Panc1 (cell line): ENCODE measurements around the gene KIF26A. TPM values are rescaled to one million over a fixed set of nuclear protein-coding genes. Genes with fewer than 3 reads are reported as not detected.

ENCODE experiments used
- ATAC-seq: fragments of 200-7000 bp; cut with Tn5 transposase; 2 replicates; pipeline ENCODE4 v1.9.1; 2020; ENCODE audit warnings: mild to moderate bottlenecking, moderate library complexity
- BruUV-seq: library from RNA; stranded (reverse); fragments of 400-500 nt; replicated peaks from 2 replicates; lab custom pipeline; 2021; lab: Mats Ljungman, UMichigan
- CTCF ChIA-PET: fragments of 300-600 bp; sonication (Branson Sonifier 250); formaldehyde crosslinking; loops from one replicate; lab custom pipeline; 2022; ENCODE audit warnings: antibody characterized with exemption; lab: Charles Lee
- POLR2A ChIA-PET: fragments of 300-600 bp; sonication (Branson Sonifier 250); formaldehyde crosslinking; loops from one replicate; lab custom pipeline; 2022; ENCODE audit warnings: antibody characterized with exemption; lab: Charles Lee
- DNase-seq: peaks from one replicate; pipeline ENCODE4 v3.0.0-alpha.2; 2010; ENCODE audit warnings: low read depth, low spot score
- H3K27ac ChIP-seq: 2 replicates; pipeline ENCODE4 v1.5.1; 2011; ENCODE audit warnings: mild to moderate bottlenecking, low read length, inconsistent platforms
- H3K27me3 ChIP-seq: fragments of 200-500 bp; sonication (Bioruptor generic); 2 replicates; pipeline ENCODE4 v1.6.0; 2014; ENCODE audit warnings: low read length, inconsistent platforms; ENCODE audit not compliant: control insufficient read depth, insufficient read depth
- H3K36me3 ChIP-seq: fragments of 200-500 bp; sonication (Bioruptor generic); 2 replicates; pipeline ENCODE4 v1.5.1; 2014; ENCODE audit warnings: inconsistent platforms, mild to moderate bottlenecking, low read length, moderate library complexity; ENCODE audit not compliant: control insufficient read depth, insufficient read depth
- H3K4me1 ChIP-seq: 2 replicates; pipeline ENCODE4 v1.5.1; 2011; ENCODE audit warnings: inconsistent platforms, mild to moderate bottlenecking, low read length, moderate library complexity; ENCODE audit not compliant: control insufficient read depth, insufficient read depth
- H3K4me3 ChIP-seq, 2 experiments: 2 replicates each; pipeline ENCODE4 v1.5.1; 2011 to 2012; ENCODE audit warnings: low read depth in 2 of 2, low read length in 2 of 2, mild to moderate bottlenecking in 2 of 2, inconsistent platforms in 1 of 2, moderate library complexity in 1 of 2
- H3K9me3 ChIP-seq: fragments of 200-500 bp; sonication (Bioruptor generic); 2 replicates; pipeline ENCODE4 v1.5.1; 2014; ENCODE audit warnings: low read depth, mild to moderate bottlenecking, inconsistent platforms, low read length, moderate library complexity; ENCODE audit not compliant: control insufficient read depth, insufficient read depth
- POLR2AphosphoS5 ChIP-seq: IDR thresholded peaks from 2 replicates; pipeline ENCODE4 v1.6.1; 2012; ENCODE audit warnings: mild to moderate bottlenecking, low read depth, low read length, moderate library complexity
- REST ChIP-seq, 2 experiments: IDR thresholded peaks; 2 replicates each; pipeline ENCODE4 v1.6.1; 2011 to 2012; ENCODE audit warnings: low read depth in 2 of 2, control low read depth in 1 of 2, low read length in 1 of 2, mild to moderate bottlenecking in 1 of 2, moderate library complexity in 1 of 2; ENCODE audit not compliant: insufficient read depth in 1 of 2
- SIN3A ChIP-seq: IDR thresholded peaks from 2 replicates; pipeline ENCODE4 v1.6.1; 2012; ENCODE audit warnings: low read depth, mild to moderate bottlenecking, low read length, moderate library complexity, borderline replicate concordance; ENCODE audit not compliant: insufficient read depth
- TCF7L2 ChIP-seq: IDR thresholded peaks from 2 replicates; pipeline ENCODE4 v1.6.1; 2011; ENCODE audit warnings: mild to moderate bottlenecking, low read depth, low read length, inconsistent platforms
- in situ Hi-C: cut with HindIII; loops from 2 replicates; pipeline ENCODE4 v1.10.0; 2016; ENCODE audit warnings: low sequenced_read_pairs, low pct_unique_long_range_greater_than_20kb
- intact Hi-C: fragments of 100-400 bp; cut with micrococcal nuclease; formaldehyde crosslinking; loops from one replicate; pipeline ENCODE4 v1.10.0; 2022; ENCODE audit not compliant: unreplicated experiment
- total RNA-seq: library from RNA; stranded (reverse); gene quantifications from one replicate; pipeline ENCODE4 v1.2.1, GENCODE V29; 2021; ENCODE audit not compliant: unreplicated experiment
- TF ChIP-seq, protein P1 (sequence below): fragments of 450-650 bp; IDR thresholded peaks from 2 replicates; pipeline ENCODE4 v1.5.1; 2017; ENCODE audit warnings: mild to moderate bottlenecking

KIF26A gene
- total RNA-seq, 1 experiment from 2014 or later: 4.4 TPM

- peaks cover 5% of the 10 kb centered on the region for H3K4me1 ChIP-seq
- no peak overlapping the region for H3K4me3 ChIP-seq
- no peak overlapping the region for H3K27ac ChIP-seq
- intact Hi-C loops: no loop called here
- in situ Hi-C loops: no loop called here
- no peak for DNase-seq
- CTCF ChIA-PET: no interaction called here
- POLR2A ChIA-PET: no interaction called here
- TF ChIP-seq REST (IDR thresholded peaks at IDR 0.05; ENCODE audit: insufficient read depth in 1 of 2, low read depth in 2 of 2, low read length in 1 of 2): no peak
- no peak for TF ChIP-seq SIN3A
- no peak for TF ChIP-seq TCF7L2
- TF ChIP-seq POLR2AphosphoS5: no peak
- TF ChIP-seq, protein P1, sequence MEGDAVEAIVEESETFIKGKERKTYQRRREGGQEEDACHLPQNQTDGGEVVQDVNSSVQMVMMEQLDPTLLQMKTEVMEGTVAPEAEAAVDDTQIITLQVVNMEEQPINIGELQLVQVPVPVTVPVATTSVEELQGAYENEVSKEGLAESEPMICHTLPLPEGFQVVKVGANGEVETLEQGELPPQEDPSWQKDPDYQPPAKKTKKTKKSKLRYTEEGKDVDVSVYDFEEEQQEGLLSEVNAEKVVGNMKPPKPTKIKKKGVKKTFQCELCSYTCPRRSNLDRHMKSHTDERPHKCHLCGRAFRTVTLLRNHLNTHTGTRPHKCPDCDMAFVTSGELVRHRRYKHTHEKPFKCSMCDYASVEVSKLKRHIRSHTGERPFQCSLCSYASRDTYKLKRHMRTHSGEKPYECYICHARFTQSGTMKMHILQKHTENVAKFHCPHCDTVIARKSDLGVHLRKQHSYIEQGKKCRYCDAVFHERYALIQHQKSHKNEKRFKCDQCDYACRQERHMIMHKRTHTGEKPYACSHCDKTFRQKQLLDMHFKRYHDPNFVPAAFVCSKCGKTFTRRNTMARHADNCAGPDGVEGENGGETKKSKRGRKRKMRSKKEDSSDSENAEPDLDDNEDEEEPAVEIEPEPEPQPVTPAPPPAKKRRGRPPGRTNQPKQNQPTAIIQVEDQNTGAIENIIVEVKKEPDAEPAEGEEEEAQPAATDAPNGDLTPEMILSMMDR: no peak
- BruUV-seq: no TSS peak
- H3K9me3 ChIP-seq: no peaks in the 10 kb centered on the region
- no peak for ATAC-seq
- no peaks in the 10 kb centered on the region for H3K27me3 ChIP-seq
- no peaks in the 10 kb centered on the region for H3K36me3 ChIP-seq
Observed at GRCh38 chr14:104151566-104152245, 13.3 kb downstream of the KIF26A start.

DNA sequence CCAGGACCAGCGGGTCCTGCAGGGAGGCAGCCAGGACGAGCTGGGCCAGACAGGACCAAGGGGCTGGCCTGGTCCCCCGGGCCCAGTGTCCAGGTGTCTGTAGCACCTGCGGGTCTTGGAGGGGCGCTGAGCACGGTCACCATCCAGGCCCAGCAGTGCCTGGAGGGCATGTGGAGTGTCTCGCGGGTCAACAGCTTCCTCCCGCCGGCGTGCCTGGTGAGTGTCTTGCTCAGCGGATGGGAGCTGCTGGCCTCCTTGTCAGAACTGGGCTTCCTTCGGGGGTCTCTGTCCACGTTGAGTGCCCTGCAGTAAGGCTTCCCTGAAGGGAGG is 13.8 kb downstream of the KIF26A start:
- no peaks in the 10 kb centered on the region for H3K27me3 ChIP-seq
- CTCF ChIA-PET: no interaction called here

More for the DNA sequence above, 13.8 kb downstream of the KIF26A start:
- no peak overlapping the region for H3K27ac ChIP-seq
- no peaks in the 10 kb centered on the region for H3K9me3 ChIP-seq
- in situ Hi-C loops (no loop called here), intact Hi-C loops (no loop called here)
- no peaks in the 10 kb centered on the region for H3K36me3 ChIP-seq
- H3K4me1 ChIP-seq: peaks cover 5% of the 10 kb centered on the region
- ATAC-seq (no peak), DNase-seq (no peak)
- BruUV-seq: no TSS peak
- H3K4me3 ChIP-seq: no peak overlapping the region
- TF ChIP-seq SIN3A (no peak), POLR2AphosphoS5 (no peak), TCF7L2 (no peak), REST (IDR thresholded peaks at IDR 0.05; ENCODE audit: insufficient read depth in 1 of 2, low read depth in 2 of 2, low read length in 1 of 2) (no peak)
- TF ChIP-seq, protein P1: no peak
- POLR2A ChIA-PET: no interaction called here
